ENCODE results near the gene ZNF462. TPM values are rescaled to one million over a fixed set of nuclear protein-coding genes. Genes with fewer than 3 reads are reported as not detected.

ZNF462 gene
- total RNA-seq, 1 experiment from 2014 or later = 11.9 TPM

- no peaks in the 10 kb centered on the region for H3K9me3 ChIP-seq (replicated peaks)
Measured at GRCh38 chr9:107046692-107047091, 183.7 kb downstream of the ZNF462 start.

GRCh38 chr9:107049046-107049802 is 186.3 kb downstream of the ZNF462 start:
- no peak overlapping the region for H3K4me3 ChIP-seq
- no peak overlapping the region for H3K27ac ChIP-seq
- no peaks in the 10 kb centered on the region for H3K27me3 ChIP-seq (replicated peaks)
- no peaks in the 10 kb centered on the region for H3K9me3 ChIP-seq (replicated peaks)
- H3K4me1 ChIP-seq (replicated peaks) = no peaks in the 10 kb centered on the region
- no peak for DNase-seq (ENCODE audit: low read depth in 1 of 2, low spot score in 2 of 2)
- no peaks in the 10 kb centered on the region for H3K36me3 ChIP-seq

More at GRCh38 chr9:107046692-107047091, 183.7 kb downstream of the ZNF462 start:
- Histone ChIP-seq H3K4me1 (replicated peaks) (no peaks in the 10 kb centered on the region), H3K27me3 (replicated peaks) (no peaks in the 10 kb centered on the region), H3K27ac (no peak overlapping the region), H3K36me3 (no peaks in the 10 kb centered on the region), H3K4me3 (no peak overlapping the region)
- DNase-seq (ENCODE audit: low read depth in 1 of 2, low spot score in 2 of 2) = no peak

- no peak overlapping the region for H3K4me3 ChIP-seq
- no peaks in the 10 kb centered on the region for H3K27me3 ChIP-seq (replicated peaks)
- no peaks in the 10 kb centered on the region for H3K36me3 ChIP-seq
- H3K27ac ChIP-seq = no peak overlapping the region
- H3K9me3 ChIP-seq (replicated peaks) = no peaks in the 10 kb centered on the region
- DNase-seq (ENCODE audit: low read depth in 1 of 2, low spot score in 2 of 2) = no peak
- H3K4me1 ChIP-seq (replicated peaks) = no peaks in the 10 kb centered on the region
Measured at GRCh38 chr9:107049803-107050184, 186.8 kb downstream of the ZNF462 start.

- no peaks in the 10 kb centered on the region for H3K27me3 ChIP-seq (replicated peaks)
- no peaks in the 10 kb centered on the region for H3K4me1 ChIP-seq (replicated peaks)
- H3K36me3 ChIP-seq = no peaks in the 10 kb centered on the region
- H3K4me3 ChIP-seq = no peak overlapping the region
- no peak for DNase-seq (ENCODE audit: low read depth in 1 of 2, low spot score in 2 of 2)
- no peak overlapping the region for H3K27ac ChIP-seq
- no peaks in the 10 kb centered on the region for H3K9me3 ChIP-seq (replicated peaks)
Measured at GRCh38 chr9:107051392-107051791, 188.4 kb downstream of the ZNF462 start.

GRCh38 chr9:107054146-107054545 is 191.2 kb downstream of the ZNF462 start:
- H3K9me3 ChIP-seq (replicated peaks) = no peaks in the 10 kb centered on the region
- H3K4me1 ChIP-seq (replicated peaks) = no peaks in the 10 kb centered on the region
- H3K36me3 ChIP-seq = no peaks in the 10 kb centered on the region
- DNase-seq (ENCODE audit: low read depth in 1 of 2, low spot score in 2 of 2) = no peak
- H3K27ac ChIP-seq = no peak overlapping the region
- H3K27me3 ChIP-seq (replicated peaks) = no peaks in the 10 kb centered on the region
- H3K4me3 ChIP-seq = no peak overlapping the region

- DNase-seq (ENCODE audit: low read depth in 1 of 2, low spot score in 2 of 2) = no peak
- Histone ChIP-seq H3K27ac (no peak overlapping the region), H3K4me1 (replicated peaks) (no peaks in the 10 kb centered on the region), H3K27me3 (replicated peaks) (no peaks in the 10 kb centered on the region), H3K9me3 (replicated peaks) (no peaks in the 10 kb centered on the region), H3K4me3 (no peak overlapping the region), H3K36me3 (no peaks in the 10 kb centered on the region)
Measured at GRCh38 chr9:107059220-107059619, 196.3 kb downstream of the ZNF462 start.

- no peak for DNase-seq (ENCODE audit: low read depth in 1 of 2, low spot score in 2 of 2)
- H3K9me3 ChIP-seq (replicated peaks) = no peaks in the 10 kb centered on the region
- H3K27ac ChIP-seq = no peak overlapping the region
Measured at GRCh38 chr9:107060062-107060461, 197.1 kb downstream of the ZNF462 start.

More at GRCh38 chr9:107060062-107060461, 197.1 kb downstream of the ZNF462 start:
- H3K36me3 ChIP-seq = no peaks in the 10 kb centered on the region
- no peaks in the 10 kb centered on the region for H3K4me1 ChIP-seq (replicated peaks)
- H3K4me3 ChIP-seq = no peak overlapping the region
- H3K27me3 ChIP-seq (replicated peaks) = no peaks in the 10 kb centered on the region

Data from SJSA1 (cell line).